GM19467 (cell line): Measurements from ENCODE around the gene HSPA12A.

ENCODE experiments used
- ATAC-seq: cut with Tn5 transposase; IDR thresholded peaks from one replicate; pipeline ENCODE4 v1.9.1; 2021; ENCODE audit warnings: mild to moderate bottlenecking, moderate library complexity; ENCODE audit not compliant: unreplicated experiment

Gene HSPA12A

GRCh38 chr10:116633216-116633600, 109.2 kb downstream of the HSPA12A start:
- ATAC-seq = no peak

GRCh38 chr10:116632596-116633215, 109.7 kb downstream of the HSPA12A start:
- ATAC-seq = no peak

GRCh38 chr10:116631871-116632295, 110.5 kb downstream of the HSPA12A start:
- ATAC-seq = no peak

DNA sequence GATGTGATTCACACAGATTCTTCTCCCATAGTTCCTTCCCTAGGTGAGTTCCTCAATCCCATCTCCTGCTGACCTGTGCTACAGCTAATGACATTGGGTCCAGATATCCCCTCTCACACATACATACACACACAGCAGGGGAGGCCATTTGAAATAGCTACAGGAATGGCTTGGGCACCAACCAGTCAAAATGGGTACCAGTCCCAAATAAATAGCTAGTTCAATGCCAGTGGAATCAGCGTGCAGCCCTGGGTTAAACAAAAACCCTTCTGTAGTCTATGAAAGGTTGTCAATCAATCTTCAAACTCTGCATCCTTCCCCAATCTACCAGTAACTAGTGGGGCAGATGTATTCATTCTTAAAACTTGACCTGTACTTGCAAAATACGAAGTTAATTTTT, 112.3 kb downstream of the HSPA12A start:
- no peak for ATAC-seq

- ATAC-seq = no peak
Measured at GRCh38 chr10:116629340-116629739, 113.0 kb downstream of the HSPA12A start.

- no peak for ATAC-seq
Measured at GRCh38 chr10:116627386-116627933, 114.9 kb downstream of the HSPA12A start.

GRCh38 chr10:116626815-116627214, 115.6 kb downstream of the HSPA12A start:
- ATAC-seq = no peak

DNA sequence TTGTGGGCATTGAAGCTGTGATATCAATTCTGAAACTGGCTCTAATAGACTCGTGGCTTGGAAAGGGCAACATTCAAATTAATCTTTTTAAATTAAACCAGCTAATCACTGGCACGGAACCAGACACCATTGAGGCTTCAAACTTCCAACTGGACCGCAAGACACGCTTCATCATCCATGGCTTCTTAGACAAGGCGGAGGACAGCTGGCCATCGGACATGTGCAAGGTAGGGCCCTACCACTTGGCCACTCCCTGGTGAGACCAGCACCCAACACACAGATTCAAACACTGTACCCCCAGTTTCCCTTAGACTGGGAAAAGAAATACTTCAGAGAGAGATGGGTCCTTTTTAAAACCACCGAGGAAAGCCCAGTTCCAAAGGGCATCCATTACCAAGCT, 116.5 kb downstream of the HSPA12A start:
- ATAC-seq = no peak

GRCh38 chr10:116621934-116622655, 120.3 kb downstream of the HSPA12A start:
- ATAC-seq = no peak

GRCh38 chr10:116621476-116621875, 120.9 kb downstream of the HSPA12A start:
- ATAC-seq = no peak
